D721Med (cell line): ENCODE results near the gene FGF14.

Experiments
- DNase-seq: peaks from one replicate; pipeline ENCODE4 v3.0.0; 2011; ENCODE audit warnings: low spot score; ENCODE audit not compliant: insufficient read length
- FAIRE-seq: peaks from 2 replicates; lab custom pipeline; 2011; peaks lifted over from hg19 to GRCh38; lab: Jason Lieb, UNC
- CTCF ChIP-seq: IDR thresholded peaks from 2 replicates; pipeline ENCODE4 v1.5.1; 2012; ENCODE audit warnings: mild to moderate bottlenecking, control low read depth; ENCODE audit not compliant: insufficient read depth; ENCODE audit errors: missing control alignments

FGF14 gene

GRCh38 chr13:101996954-101997353 lies 404.9 kb downstream of the FGF14 start:
- TF ChIP-seq CTCF = no peak
- DNase-seq (no peak), FAIRE-seq (no peak)

- TF ChIP-seq CTCF = no peak
- DNase-seq = no peak
- no peak for FAIRE-seq
Measured at GRCh38 chr13:101989798-101990350, 412.0 kb downstream of the FGF14 start.

- DNase-seq (no peak), FAIRE-seq (no peak)
- TF ChIP-seq CTCF = no peak
Measured at GRCh38 chr13:101988140-101988539, 413.7 kb downstream of the FGF14 start.

- DNase-seq = no peak
- TF ChIP-seq CTCF = no peak
- FAIRE-seq = no peak
Measured at GRCh38 chr13:101986316-101986715, 415.5 kb downstream of the FGF14 start.

- DNase-seq = no peak
- FAIRE-seq = no peak
- TF ChIP-seq CTCF = no peak
Measured at GRCh38 chr13:101985321-101985720, 416.5 kb downstream of the FGF14 start.

- DNase-seq (no peak), FAIRE-seq (no peak)
- no peak for TF ChIP-seq CTCF
Measured at GRCh38 chr13:101982903-101983302, 418.9 kb downstream of the FGF14 start.

- no peak for FAIRE-seq
- DNase-seq = no peak
- no peak for TF ChIP-seq CTCF
Measured at GRCh38 chr13:101979825-101980224, 422.0 kb downstream of the FGF14 start.
